ENCODE results near the gene IFT25. TPM values are rescaled to one million over a fixed set of nuclear protein-coding genes. Genes with fewer than 3 reads are reported as not detected.

IFT25 gene
- total RNA-seq, 1 donor from 2014 or later = 37.9 TPM

GRCh38 chr1:53909946-53910345 lies 35.6 kb downstream of the IFT25 start:
- no peak overlapping the region for H3K4me3 ChIP-seq (ENCODE audit: low read depth, low read length)
- no peak for DNase-seq (ENCODE audit: low read depth)
- no peak for TF ChIP-seq CTCF (conservative IDR thresholded peaks at IDR 0.05; ENCODE audit: low read depth, low read length)

- TF ChIP-seq CTCF (conservative IDR thresholded peaks at IDR 0.05; ENCODE audit: low read depth, low read length) = no peak
- no peak overlapping the region for H3K4me3 ChIP-seq (ENCODE audit: low read depth, low read length)
- no peak for DNase-seq (ENCODE audit: low read depth)
Observed at GRCh38 chr1:53906121-53906520, 39.4 kb downstream of the IFT25 start.

- H3K4me3 ChIP-seq (ENCODE audit: low read depth, low read length) = no peak overlapping the region
- no peak for TF ChIP-seq CTCF (conservative IDR thresholded peaks at IDR 0.05; ENCODE audit: low read depth, low read length)
- DNase-seq (ENCODE audit: low read depth) = no peak
Observed at GRCh38 chr1:53905509-53905908, 40.0 kb downstream of the IFT25 start.

- no peak overlapping the region for H3K4me3 ChIP-seq (ENCODE audit: low read depth, low read length)
- no peak for TF ChIP-seq CTCF (conservative IDR thresholded peaks at IDR 0.05; ENCODE audit: low read depth, low read length)
- no peak for DNase-seq (ENCODE audit: low read depth)
Observed at GRCh38 chr1:53902235-53903138, 43.0 kb downstream of the IFT25 start.

- no peak overlapping the region for H3K4me3 ChIP-seq (ENCODE audit: low read depth, low read length)
- no peak for TF ChIP-seq CTCF (conservative IDR thresholded peaks at IDR 0.05; ENCODE audit: low read depth, low read length)
- no peak for DNase-seq (ENCODE audit: low read depth)
Observed at GRCh38 chr1:53899708-53900107, 45.8 kb downstream of the IFT25 start.

GRCh38 chr1:53899206-53899628 lies 46.3 kb downstream of the IFT25 start:
- DNase-seq (ENCODE audit: low read depth) = peak; percentile 64
- no peak overlapping the region for H3K4me3 ChIP-seq (ENCODE audit: low read depth, low read length)
- TF ChIP-seq CTCF (conservative IDR thresholded peaks at IDR 0.05; ENCODE audit: low read depth, low read length) = no peak
